ENCODE results near the gene AHDC1.

AHDC1 gene

DNA sequence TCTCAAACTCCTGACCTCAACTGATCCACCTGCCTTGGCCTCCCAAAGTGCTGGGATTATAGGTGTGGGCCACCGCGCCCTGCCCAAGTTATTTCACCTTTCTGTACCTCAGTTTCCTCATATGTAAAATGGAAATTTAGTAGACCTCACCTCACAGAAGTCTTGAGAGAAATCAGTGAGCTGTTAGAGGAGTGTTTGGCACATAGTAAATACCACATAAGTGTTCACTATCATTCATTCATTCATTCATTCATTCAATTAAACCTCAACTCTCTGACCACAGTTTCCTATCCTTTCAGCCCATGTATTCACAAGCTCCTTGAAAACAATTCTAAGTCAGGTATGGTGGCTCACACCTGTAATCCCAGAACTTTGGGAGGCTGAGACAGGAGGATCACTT, 34.9 kb upstream of the AHDC1 start:
- ATAC-seq, result no peak
- TF ChIP-seq PPARA (CRISPR knock-in tag; IDR thresholded peaks at IDR 0.05; ENCODE audit: borderline replicate concordance) (no peak), ARNTL (CRISPR knock-in tag; IDR thresholded peaks at IDR 0.05; ENCODE audit: borderline replicate concordance, low read depth) (no peak), TSHZ2 (CRISPR knock-in tag; IDR thresholded peaks at IDR 0.05) (no peak), OSR1 (CRISPR knock-in tag; IDR thresholded peaks at IDR 0.05) (no peak), ZFP30 (CRISPR knock-in tag; IDR thresholded peaks at IDR 0.05) (no peak), POU6F1 (CRISPR knock-in tag; IDR thresholded peaks at IDR 0.05; ENCODE audit: borderline replicate concordance, low read depth) (no peak), CREB5 (CRISPR knock-in tag; IDR thresholded peaks at IDR 0.05; ENCODE audit: low read depth) (no peak), ZNF565 (CRISPR knock-in tag; conservative IDR thresholded peaks at IDR 0.05; ENCODE audit: low read depth) (no peak)
- TF ChIP-seq, protein P1, sequence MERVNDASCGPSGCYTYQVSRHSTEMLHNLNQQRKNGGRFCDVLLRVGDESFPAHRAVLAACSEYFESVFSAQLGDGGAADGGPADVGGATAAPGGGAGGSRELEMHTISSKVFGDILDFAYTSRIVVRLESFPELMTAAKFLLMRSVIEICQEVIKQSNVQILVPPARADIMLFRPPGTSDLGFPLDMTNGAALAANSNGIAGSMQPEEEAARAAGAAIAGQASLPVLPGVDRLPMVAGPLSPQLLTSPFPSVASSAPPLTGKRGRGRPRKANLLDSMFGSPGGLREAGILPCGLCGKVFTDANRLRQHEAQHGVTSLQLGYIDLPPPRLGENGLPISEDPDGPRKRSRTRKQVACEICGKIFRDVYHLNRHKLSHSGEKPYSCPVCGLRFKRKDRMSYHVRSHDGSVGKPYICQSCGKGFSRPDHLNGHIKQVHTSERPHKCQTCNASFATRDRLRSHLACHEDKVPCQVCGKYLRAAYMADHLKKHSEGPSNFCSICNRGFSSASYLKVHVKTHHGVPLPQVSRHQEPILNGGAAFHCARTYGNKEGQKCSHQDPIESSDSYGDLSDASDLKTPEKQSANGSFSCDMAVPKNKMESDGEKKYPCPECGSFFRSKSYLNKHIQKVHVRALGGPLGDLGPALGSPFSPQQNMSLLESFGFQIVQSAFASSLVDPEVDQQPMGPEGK (CRISPR knock-in tag; IDR thresholded peaks at IDR 0.05; ENCODE audit: borderline replicate concordance), result no peak

GRCh38 chr1:27638047-27638734, 34.2 kb upstream of the AHDC1 start:
- no peak for ATAC-seq
- TF ChIP-seq CREB5 (CRISPR knock-in tag; IDR thresholded peaks at IDR 0.05; ENCODE audit: low read depth), result no peak
- no peak for TF ChIP-seq SNAI2 (CRISPR knock-in tag; IDR thresholded peaks at IDR 0.05)
- no peak for TF ChIP-seq ISL1 (CRISPR knock-in tag; IDR thresholded peaks at IDR 0.05)
- TF ChIP-seq OSR1 (CRISPR knock-in tag; IDR thresholded peaks at IDR 0.05), result no peak
- TF ChIP-seq ZNF70 (CRISPR knock-in tag; IDR thresholded peaks at IDR 0.05), result no peak
- TF ChIP-seq ZNF565 (CRISPR knock-in tag; conservative IDR thresholded peaks at IDR 0.05; ENCODE audit: low read depth), result no peak
- no peak for TF ChIP-seq ZFP3 (CRISPR knock-in tag; IDR thresholded peaks at IDR 0.05)
- TF ChIP-seq GLIS3 (CRISPR knock-in tag; IDR thresholded peaks at IDR 0.05), result no peak
- no peak for TF ChIP-seq TCF4 (CRISPR knock-in tag; IDR thresholded peaks at IDR 0.05; ENCODE audit: borderline replicate concordance)
- TF ChIP-seq PPARA (CRISPR knock-in tag; IDR thresholded peaks at IDR 0.05; ENCODE audit: borderline replicate concordance), result no peak
- no peak for TF ChIP-seq ZFP30 (CRISPR knock-in tag; IDR thresholded peaks at IDR 0.05)
- no peak for TF ChIP-seq CSDC2 (CRISPR knock-in tag; IDR thresholded peaks at IDR 0.05)
- no peak for TF ChIP-seq BACH2 (CRISPR knock-in tag; IDR thresholded peaks at IDR 0.05; ENCODE audit: borderline replicate concordance)
- no peak for TF ChIP-seq ZC3H10 (CRISPR knock-in tag; IDR thresholded peaks at IDR 0.05)
- TF ChIP-seq ZNF8 (CRISPR knock-in tag; IDR thresholded peaks at IDR 0.05), result no peak
- no peak for TF ChIP-seq TSHZ2 (CRISPR knock-in tag; IDR thresholded peaks at IDR 0.05)
- TF ChIP-seq ARNTL (CRISPR knock-in tag; IDR thresholded peaks at IDR 0.05; ENCODE audit: borderline replicate concordance, low read depth), result no peak

Data from SK-N-SH treated with all-trans-retinoic acid at 6 μM for 48 hours (cell line).